CD14-positive monocyte (primary cell): ENCODE data around the gene GAREM1. TPM values are rescaled to one million over a fixed set of nuclear protein-coding genes. Genes with fewer than 3 reads are reported as not detected.

Experiments used
- DNase-seq, 3 donors: peaks; one replicate each; pipeline ENCODE4 v3.0.0-alpha.2; 2011 to 2022
- H2AFZ ChIP-seq: 2 replicates; pipeline ENCODE4 v1.6.0; 2012; ENCODE audit warnings: mild to moderate bottlenecking, low read depth, low read length, inconsistent platforms; ENCODE audit not compliant: insufficient read depth, poor library complexity, severe bottlenecking
- H3K27ac ChIP-seq, 2 donors: 1 replicate in 1 of 2; 2 replicates in 1 of 2; pipeline ENCODE4 v1.5.1; 2012 to 2013; ENCODE audit warnings: low read length in 2 of 2, control low read depth in 1 of 2, inconsistent platforms in 1 of 2, low read depth in 1 of 2, mild to moderate bottlenecking in 1 of 2
- H3K27me3 ChIP-seq, 2 donors: one replicate each; pipeline versions ENCODE4 v1.6.0 to v1.6.1; 2011 to 2013; ENCODE audit warnings: low read length in 2 of 2; ENCODE audit not compliant: control insufficient read depth in 2 of 2, insufficient read depth in 2 of 2
- H3K36me3 ChIP-seq, 2 donors: replicated peaks in 1 of 2; 1 replicate in 1 of 2; 2 replicates in 1 of 2; pipeline versions ENCODE4 v1.5.1 to v1.6.1; 2012 to 2013; ENCODE audit warnings: low read length in 2 of 2, control low read depth in 1 of 2, inconsistent platforms in 1 of 2, mild to moderate bottlenecking in 1 of 2; ENCODE audit not compliant: insufficient read depth in 2 of 2, control insufficient read depth in 1 of 2
- H3K4me1 ChIP-seq, 2 donors: 1 replicate in 1 of 2; 2 replicates in 1 of 2; pipeline versions ENCODE4 v1.5.1 to v1.6.1; 2012 to 2013; ENCODE audit warnings: low read length in 2 of 2, control low read depth in 1 of 2, inconsistent platforms in 1 of 2, mild to moderate bottlenecking in 1 of 2, moderate library complexity in 1 of 2; ENCODE audit not compliant: insufficient read depth in 2 of 2, control insufficient read depth in 1 of 2
- H3K4me2 ChIP-seq: replicated peaks from 2 replicates; pipeline ENCODE3; 2012; ENCODE audit warnings: low read length, moderate library complexity, mild to moderate bottlenecking; ENCODE audit not compliant: poor library complexity, severe bottlenecking; ENCODE audit errors: extremely low read depth
- H3K4me3 ChIP-seq, 3 experiments: fragments of 200-600 bp in 1 of 3; sonication (generic) in 1 of 3; replicated peaks in 1 of 3; 1 replicate in 2 of 3; 2 replicates in 1 of 3; pipeline ENCODE4 v1.5.1; 2011 to 2013; ENCODE audit warnings: low read length in 3 of 3, mild to moderate bottlenecking in 3 of 3, control low read depth in 2 of 3, low read depth in 2 of 3, inconsistent platforms in 1 of 3, moderate library complexity in 1 of 3
- H3K79me2 ChIP-seq: 2 replicates; pipeline ENCODE4 v1.6.0; 2012; ENCODE audit warnings: mild to moderate bottlenecking, control low read depth, inconsistent platforms, low read length, moderate library complexity; ENCODE audit not compliant: insufficient read depth
- H3K9ac ChIP-seq: 2 replicates; pipeline ENCODE4 v1.6.0; 2017; ENCODE audit warnings: low read length, mild to moderate bottlenecking; ENCODE audit not compliant: insufficient read depth, poor library complexity, severe bottlenecking
- H3K9me3 ChIP-seq, 2 donors: replicated peaks in 1 of 2; 1 replicate in 1 of 2; 2 replicates in 1 of 2; pipeline versions ENCODE4 v1.5.1 to v1.6.1; 2012 to 2013; ENCODE audit warnings: low read length in 2 of 2, control low read depth in 1 of 2; ENCODE audit not compliant: control insufficient read depth in 1 of 2, insufficient read depth in 1 of 2
- H4K20me1 ChIP-seq: 2 replicates; pipeline ENCODE4 v1.6.0; 2012; ENCODE audit warnings: mild to moderate bottlenecking, low read length, control low read depth, moderate library complexity; ENCODE audit not compliant: insufficient read depth
- H3K27ac Mint-ChIP-seq, 7 donors: one replicate each; pipeline ENCODE4 v1.8.0; 2020; ENCODE audit warnings: mild to moderate bottlenecking in 7 of 7, mixed read lengths in 7 of 7, moderate library complexity in 6 of 7, inconsistent platforms in 2 of 7
- H3K27me3 Mint-ChIP-seq, 3 donors: one replicate each; pipeline ENCODE4 v1.8.0; 2021 to 2022; ENCODE audit warnings: low read depth in 3 of 3, mild to moderate bottlenecking in 3 of 3, mixed read lengths in 3 of 3, moderate library complexity in 3 of 3, inconsistent platforms in 1 of 3
- H3K36me3 Mint-ChIP-seq, 2 donors: one replicate each; pipeline ENCODE4 v1.8.0; 2020; ENCODE audit warnings: mixed read lengths in 2 of 2, inconsistent platforms in 1 of 2, mild to moderate bottlenecking in 1 of 2
- H3K4me1 Mint-ChIP-seq: one replicate; pipeline ENCODE4 v1.8.0; 2020; ENCODE audit warnings: mild to moderate bottlenecking, mixed read lengths
- H3K4me3 Mint-ChIP-seq, 2 donors: one replicate each; pipeline ENCODE4 v1.8.0; 2020; ENCODE audit warnings: mild to moderate bottlenecking in 2 of 2, mixed read lengths in 2 of 2, moderate library complexity in 1 of 2
- H3K9me3 Mint-ChIP-seq, 7 donors: one replicate each; pipeline ENCODE4 v1.8.0; 2020 to 2022; ENCODE audit warnings: mixed read lengths in 7 of 7, mild to moderate bottlenecking in 6 of 7, moderate library complexity in 6 of 7, inconsistent platforms in 2 of 7
- CTCF ChIP-seq: fragments of 200-600 bp; IDR thresholded peaks from one replicate; pipeline ENCODE4 v1.8.0; 2022; ENCODE audit warnings: antibody characterized with exemption, mild to moderate bottlenecking
- WGBS: methylation state at CpG from one replicate; pipeline ENCODE4 v1.1.5; 2013; ENCODE audit warnings: missing lambda C conversion rate; ENCODE audit not compliant: insufficient coverage; 5-methylcytosine and 5-hydroxymethylcytosine counted together
- intact Hi-C, 2 donors: fragments of 100-400 bp; cut with micrococcal nuclease; formaldehyde crosslinking; loops; one replicate each; pipeline versions ENCODE4 v1.15.0 to v1.15.1; 2023
- polyA plus RNA-seq, 3 donors: library from polyadenylated mRNA; depleted of rRNA in 1 of 3; unstranded in 2 of 3; stranded (reverse) in 1 of 3; fragments of 300-500 nt in 2 of 3; fragments of >200 nt in 1 of 3; fragmentation: Illumina TruSeq in 2 of 3; gene quantifications; 1 replicate in 2 of 3; 2 replicates in 1 of 3; pipeline ENCODE4 v1.2.3, GENCODE V29; 2012 to 2021

Gene GAREM1
- polyA plus RNA-seq, 3 donors, result 0.24 TPM; not detected in 2

GRCh38 chr18:32326450-32327308, 144.0 kb downstream of the GAREM1 start:
- intact Hi-C loops, result no loop called here
- H2AFZ ChIP-seq, result no peak overlapping the region

GRCh38 chr18:32324181-32324580, 146.5 kb downstream of the GAREM1 start:
- Mint-ChIP-seq H3K4me3 (no peak overlapping the region), H3K9me3 (peaks cover 0 to 2% (median 0%) of the 10 kb centered on the region in 7 donors), H3K27me3 (peaks cover 2 to 5% (median 3%) of the 10 kb centered on the region in 3 donors), H3K27ac (no peak overlapping the region), H3K4me1 (no peaks in the 10 kb centered on the region), H3K36me3 (no peaks in the 10 kb centered on the region)
- no CpG with 5 or more reads among the region's 4 CpGs for WGBS
- no peak overlapping the region for H3K27ac ChIP-seq
- no peak for TF ChIP-seq CTCF
- H3K36me3 ChIP-seq, result no peaks in the 10 kb centered on the region
- H3K9me3 ChIP-seq, result no peaks in the 10 kb centered on the region
- H3K4me2 ChIP-seq, result no peak overlapping the region
- H3K79me2 ChIP-seq, result no peaks in the 10 kb centered on the region
- H3K4me3 ChIP-seq, result no peak overlapping the region
- no peak for DNase-seq
- H2AFZ ChIP-seq, result no peak overlapping the region
- H3K9ac ChIP-seq, result no peak overlapping the region
- H3K27me3 ChIP-seq, result no peaks in the 10 kb centered on the region
- intact Hi-C loops, result no loop called here
- no peaks in the 10 kb centered on the region for H3K4me1 ChIP-seq
- H4K20me1 ChIP-seq, result no peaks in the 10 kb centered on the region

More at GRCh38 chr18:32326450-32327308, 144.0 kb downstream of the GAREM1 start:
- no peaks in the 10 kb centered on the region for H3K4me1 ChIP-seq
- no peak overlapping the region for H3K27ac ChIP-seq
- 100% methylated on average over 1 of the region's 3 CpGs for WGBS
- TF ChIP-seq CTCF, result no peak
- Mint-ChIP-seq H3K27me3 (peaks cover 0 to 1% (median 0%) of the 10 kb centered on the region in 3 donors), H3K27ac (no peak overlapping the region), H3K4me3 (no peak overlapping the region), H3K36me3 (no peaks in the 10 kb centered on the region), H3K9me3 (peaks cover 0 to 3% (median 0%) of the 10 kb centered on the region in 7 donors), H3K4me1 (no peaks in the 10 kb centered on the region)
- H3K27me3 ChIP-seq, result no peaks in the 10 kb centered on the region
- H4K20me1 ChIP-seq, result no peaks in the 10 kb centered on the region
- no peaks in the 10 kb centered on the region for H3K79me2 ChIP-seq
- no peak overlapping the region for H3K9ac ChIP-seq
- no peak overlapping the region for H3K4me3 ChIP-seq
- no peaks in the 10 kb centered on the region for H3K36me3 ChIP-seq
- H3K4me2 ChIP-seq, result no peak overlapping the region
- H3K9me3 ChIP-seq, result no peaks in the 10 kb centered on the region
- no peak for DNase-seq
